ENCODE results near the gene HEYL. TPM values are rescaled to one million over a fixed set of nuclear protein-coding genes. Genes with fewer than 3 reads are reported as not detected.
A peak's percentile ranks its signal among the peaks of the same experiment; 100 is the strongest.

Gene HEYL
- total RNA-seq, 1 donor from 2014 or later, result 20.5 TPM

DNA sequence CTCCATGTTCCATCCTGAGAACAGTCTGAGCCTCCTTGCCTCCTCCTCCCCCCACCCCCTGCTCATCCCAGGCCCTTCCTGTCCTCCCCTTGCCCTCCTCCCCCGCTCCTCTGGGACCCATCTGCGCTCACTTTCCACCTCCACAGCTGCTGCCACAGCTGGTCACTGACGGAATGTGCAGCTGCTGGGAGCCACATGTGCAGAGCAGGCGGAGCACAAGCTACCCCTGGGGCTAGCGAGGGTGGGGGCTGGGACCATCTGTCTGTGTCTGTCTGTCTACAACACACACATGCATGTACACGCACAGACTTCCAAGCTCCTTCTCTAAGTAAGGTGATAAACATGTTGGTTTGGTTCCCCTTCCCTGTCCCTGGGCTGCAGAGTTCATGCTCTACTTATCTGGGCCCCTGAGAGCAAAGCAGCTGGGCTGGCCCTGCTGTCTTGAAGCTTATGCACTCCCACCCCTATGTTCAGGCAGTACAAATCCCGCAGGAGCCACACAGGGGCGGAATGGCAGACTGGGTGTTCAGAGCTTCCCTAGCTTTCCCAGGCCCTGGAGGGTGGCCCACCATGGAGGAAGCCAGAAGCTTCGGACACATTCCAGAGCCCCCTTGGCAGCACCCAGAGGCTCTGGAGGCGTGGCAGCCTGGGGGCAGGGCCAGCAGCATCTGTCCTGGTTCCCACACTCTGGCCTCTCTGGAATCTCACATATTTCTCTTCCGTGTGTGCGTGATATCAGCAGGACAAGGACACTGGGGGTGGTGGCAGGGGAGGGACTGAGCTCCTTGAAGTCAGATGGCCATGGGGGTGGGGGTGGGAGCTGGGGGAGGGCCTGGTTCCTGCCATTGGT lies 7.0 kb upstream of the HEYL start:
- intact Hi-C loops (cut with DNase I), result loop anchor here (2.0 kb wide), 1 partner anchor 22 kb away; no protein-coding TSS in a partner anchor
- peak; percentile 90 for DNase-seq (ENCODE audit: low spot score)

DNA sequence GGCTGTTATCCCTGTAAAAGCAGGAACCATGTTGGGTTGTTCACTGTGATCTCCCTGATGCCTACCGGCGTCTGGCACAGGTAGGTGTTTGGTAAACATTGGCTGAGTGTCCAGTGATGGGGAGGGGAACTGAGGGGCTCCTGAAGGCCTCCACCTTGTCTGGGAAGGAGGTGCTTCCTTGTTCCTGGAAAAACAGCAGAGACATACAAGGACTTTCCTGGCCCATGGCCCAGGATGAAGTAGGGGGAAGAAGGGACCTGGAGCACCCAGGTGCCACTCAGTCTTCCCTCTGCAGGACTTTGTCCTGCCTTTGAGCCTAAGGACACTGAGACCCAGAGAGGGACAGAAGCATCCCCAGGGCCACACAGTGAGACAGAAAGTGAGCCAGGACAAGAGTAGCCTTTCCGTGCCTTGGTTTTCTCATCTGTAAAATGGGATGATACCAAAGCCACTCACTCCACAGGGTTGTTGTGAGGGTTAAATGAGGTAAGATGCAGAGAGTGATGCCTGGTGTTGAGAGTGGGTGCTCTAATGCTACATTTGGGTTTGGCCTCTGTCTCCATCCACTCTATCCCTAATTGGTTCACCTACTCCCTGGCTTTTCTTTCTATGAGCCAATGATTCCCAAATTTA lies 6.1 kb upstream of the HEYL start:
- intact Hi-C loops (cut with DNase I), result loop anchor here (2.0 kb wide), 1 partner anchor 21 kb away; no protein-coding TSS in a partner anchor

DNA sequence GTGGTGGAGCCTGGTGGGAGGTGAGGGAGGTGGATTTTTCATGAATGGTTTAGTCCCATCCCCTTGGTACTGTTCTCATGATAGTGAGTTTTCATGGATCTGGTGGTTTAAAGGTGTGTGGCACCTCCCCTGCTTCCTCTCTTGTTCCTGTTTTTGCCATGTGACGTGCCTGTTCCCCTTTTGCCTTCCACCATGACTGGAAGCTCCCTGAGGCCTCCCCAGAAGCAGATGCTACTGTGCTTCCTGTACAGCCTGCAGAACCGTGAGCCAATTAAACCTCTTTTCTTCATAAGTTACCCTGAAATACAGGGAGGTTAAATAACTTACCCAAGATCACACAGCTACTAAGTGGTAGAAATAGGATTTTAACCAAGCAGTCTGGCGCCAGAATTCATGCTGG lies 4.3 kb upstream of the HEYL start:
- no peak for DNase-seq (ENCODE audit: low spot score)
- intact Hi-C loops (cut with DNase I), result no loop called here

More for the DNA sequence above, 6.1 kb upstream of the HEYL start:
- no peak for DNase-seq (ENCODE audit: low spot score)

- no peak for DNase-seq (ENCODE audit: low spot score)
- intact Hi-C loops (cut with DNase I), result no loop called here
Observed at GRCh38 chr1:39642796-39643195, 3.4 kb upstream of the HEYL start.

- intact Hi-C loops (cut with DNase I), result no loop called here
- no peak for DNase-seq (ENCODE audit: low spot score)
Observed at GRCh38 chr1:39640861-39641260, 1.4 kb upstream of the HEYL start.

DNA sequence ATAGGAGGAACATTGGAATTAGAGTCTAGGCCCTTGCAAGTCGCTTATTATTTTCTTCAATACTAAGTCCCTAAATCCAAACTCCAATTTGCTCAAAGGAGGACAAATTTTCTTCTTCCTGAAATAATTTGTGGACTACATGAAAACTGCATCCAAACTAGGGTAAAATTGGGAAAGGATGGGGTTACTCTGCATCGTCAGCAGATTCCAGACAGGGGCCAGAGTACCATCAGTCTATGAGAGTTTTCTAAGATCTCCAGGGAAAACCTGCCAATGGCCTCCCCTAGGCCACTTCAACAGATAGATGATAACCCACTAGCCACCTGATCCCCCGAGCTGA lies 508 bp downstream of the HEYL start:
- intact Hi-C loops (cut with DNase I), result no loop called here
- DNase-seq (ENCODE audit: low spot score), result no peak

DNA sequence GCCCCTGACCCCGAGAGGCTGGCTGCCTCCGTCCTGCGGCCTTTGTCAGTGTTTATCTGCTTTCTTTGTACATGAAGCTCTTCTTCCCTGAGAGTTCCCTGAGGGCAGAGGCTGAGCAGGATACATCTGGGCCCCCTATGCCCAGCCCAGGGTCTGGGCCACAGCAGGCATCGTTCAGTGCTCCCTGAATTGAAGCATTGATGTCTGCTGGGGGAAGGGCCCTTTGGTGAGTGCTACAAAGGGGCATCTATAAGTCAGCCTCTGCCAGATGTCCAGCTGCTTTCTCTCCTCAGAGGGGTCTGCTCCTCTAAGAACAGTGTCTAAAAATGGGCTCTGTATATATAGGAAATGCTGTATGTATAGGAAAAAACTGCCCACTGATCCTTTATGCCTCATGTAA lies 2.1 kb downstream of the HEYL start:
- intact Hi-C loops (cut with DNase I), result no loop called here
- DNase-seq (ENCODE audit: low spot score), result no peak

DNA sequence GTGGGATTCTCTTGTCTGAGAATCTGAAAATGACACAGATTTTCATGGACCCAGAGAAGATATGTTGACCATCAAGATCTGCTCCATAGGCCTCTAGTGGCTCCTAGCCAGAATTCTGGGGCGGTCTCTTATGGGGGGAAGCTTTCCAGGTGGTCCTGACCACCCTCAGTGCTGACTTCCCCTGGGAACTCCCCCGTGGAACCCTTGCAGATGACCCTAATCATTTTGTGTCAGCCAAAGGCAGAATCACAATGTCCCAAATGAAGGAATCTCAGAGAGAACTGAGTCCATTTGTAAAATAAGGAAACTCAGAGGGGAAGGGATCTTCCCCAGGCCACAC lies 3.6 kb downstream of the HEYL start:
- intact Hi-C loops (cut with DNase I), result no loop called here

DNA sequence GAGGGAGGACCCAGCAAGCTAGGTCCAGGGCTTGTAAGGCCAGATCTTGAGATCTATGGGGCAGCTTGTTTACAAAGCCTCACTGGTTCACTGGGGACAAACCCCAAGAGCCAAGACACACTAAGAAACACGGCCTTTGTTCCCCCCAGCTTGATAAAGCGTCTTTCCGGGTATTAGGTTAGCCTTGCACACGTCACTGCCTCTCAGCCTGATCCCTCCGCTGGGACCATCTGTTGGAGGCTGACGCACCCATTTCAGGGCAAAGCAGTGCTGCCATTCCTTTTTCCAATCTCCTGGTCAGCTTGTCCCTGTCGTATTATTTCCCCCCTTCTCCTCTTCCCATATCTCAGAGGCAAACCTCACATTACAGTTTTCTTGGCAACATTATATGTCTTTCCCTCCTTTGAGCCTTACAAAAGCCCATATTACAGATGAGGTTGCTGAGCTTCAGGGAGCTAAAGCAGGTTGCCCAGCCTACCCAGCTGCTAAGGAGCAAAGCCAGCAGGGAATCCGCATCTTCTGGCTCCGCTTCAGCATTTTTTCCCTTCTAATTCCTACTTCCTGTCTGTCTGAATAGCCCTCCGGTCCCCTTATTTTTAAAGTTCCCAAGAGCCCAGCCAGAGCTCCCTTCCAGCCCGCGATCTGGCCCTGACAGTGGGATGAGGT lies 4.1 kb downstream of the HEYL start:
- no peak for DNase-seq (ENCODE audit: low spot score)
- intact Hi-C loops (cut with DNase I), result no loop called here

More for the DNA sequence above, 3.6 kb downstream of the HEYL start:
- no peak for DNase-seq (ENCODE audit: low spot score)

DNA sequence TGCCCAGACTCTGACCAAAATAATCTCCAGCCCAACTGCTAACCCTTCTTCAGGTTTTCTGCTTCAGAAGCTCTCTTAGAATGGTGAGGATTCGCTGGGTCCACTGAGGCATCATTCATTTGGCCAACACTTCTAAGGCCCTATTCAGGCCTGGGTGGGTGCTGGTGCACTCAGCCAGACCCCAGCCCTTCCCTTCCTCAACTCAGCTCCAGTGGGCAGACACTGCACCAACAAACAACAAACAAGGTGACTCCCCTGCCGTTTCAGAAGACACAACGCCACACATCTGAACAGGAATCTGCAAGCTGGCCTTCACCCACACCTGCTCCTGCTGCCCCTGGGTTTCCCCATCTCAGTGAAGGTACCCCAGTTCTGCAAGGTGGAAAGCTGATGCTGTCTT lies 6.0 kb downstream of the HEYL start:
- intact Hi-C loops (cut with DNase I), result no loop called here
- no peak for DNase-seq (ENCODE audit: low spot score)

GRCh38 chr1:39632682-39633417 lies 6.6 kb downstream of the HEYL start:
- peak; percentile 80 for DNase-seq (ENCODE audit: low spot score)
- intact Hi-C loops (cut with DNase I), result no loop called here

DNA sequence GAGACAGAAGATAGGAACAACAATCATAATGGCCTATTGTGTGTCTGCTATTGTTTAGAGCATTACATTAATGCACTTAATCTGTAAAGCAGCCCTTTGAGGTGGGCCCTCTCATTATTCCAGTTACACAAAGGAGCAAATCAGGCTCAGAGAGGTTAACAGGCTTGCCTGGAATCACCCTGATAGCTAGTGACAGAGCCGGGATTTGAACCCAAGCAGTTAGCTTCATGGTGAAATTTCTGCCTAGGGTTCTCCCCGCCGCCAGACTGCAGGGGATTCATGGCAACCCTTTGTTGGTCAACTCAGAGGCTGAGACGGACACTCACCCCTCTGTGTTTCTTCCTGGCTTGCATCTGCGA lies 7.1 kb downstream of the HEYL start:
- intact Hi-C loops (cut with DNase I), result no loop called here
- no peak for DNase-seq (ENCODE audit: low spot score)

DNA sequence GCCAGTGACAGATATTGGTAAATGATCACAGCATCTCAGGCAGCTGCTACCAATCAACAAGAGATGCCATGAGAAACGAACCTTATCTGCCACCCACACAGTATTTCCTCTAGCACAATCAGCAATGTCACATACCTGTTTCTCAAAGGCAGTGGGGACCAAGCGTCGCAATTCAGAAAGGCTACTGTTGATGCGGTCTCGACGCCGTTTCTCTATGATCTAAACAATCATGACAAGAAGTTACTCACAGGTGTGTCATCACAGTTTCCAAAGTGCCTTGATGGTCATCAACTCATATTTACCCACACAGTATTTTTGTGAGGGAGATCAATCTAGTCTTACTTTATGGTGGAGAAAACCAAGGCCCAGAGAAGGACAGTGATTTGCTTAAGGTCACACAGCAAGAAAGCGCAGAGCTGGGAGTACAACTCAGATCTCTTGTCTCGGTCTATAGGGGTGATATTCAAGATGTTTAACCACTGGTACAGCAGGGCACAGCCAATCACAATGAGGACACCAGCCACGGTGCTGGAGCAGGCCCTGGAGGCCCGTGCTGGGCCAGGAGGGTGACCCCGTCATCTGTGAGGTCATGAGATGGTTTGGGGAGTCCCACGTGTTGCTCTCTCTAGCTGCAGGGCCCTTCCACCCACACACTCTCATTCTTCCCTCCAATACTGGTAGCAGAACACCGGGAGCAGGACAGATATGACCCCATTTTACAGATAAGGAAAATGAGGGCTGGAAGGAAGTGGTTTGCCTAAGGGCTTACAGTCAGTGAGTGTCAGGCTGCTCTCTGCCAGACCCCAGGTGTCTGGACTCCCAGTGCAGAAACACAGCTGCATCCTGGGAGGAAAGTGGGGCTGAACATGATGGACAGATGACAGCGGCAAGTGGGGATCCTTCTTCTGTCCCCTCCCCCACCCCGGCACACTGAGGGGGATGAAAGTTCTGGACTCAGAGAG lies 7.8 kb downstream of the HEYL start:
- DNase-seq (ENCODE audit: low spot score), result no peak
- intact Hi-C loops (cut with DNase I), result no loop called here

GRCh38 chr1:39628807-39629350 lies 10.6 kb downstream of the HEYL start:
- intact Hi-C loops (cut with DNase I), result no loop called here
- DNase-seq (ENCODE audit: low spot score), result no peak

DNA sequence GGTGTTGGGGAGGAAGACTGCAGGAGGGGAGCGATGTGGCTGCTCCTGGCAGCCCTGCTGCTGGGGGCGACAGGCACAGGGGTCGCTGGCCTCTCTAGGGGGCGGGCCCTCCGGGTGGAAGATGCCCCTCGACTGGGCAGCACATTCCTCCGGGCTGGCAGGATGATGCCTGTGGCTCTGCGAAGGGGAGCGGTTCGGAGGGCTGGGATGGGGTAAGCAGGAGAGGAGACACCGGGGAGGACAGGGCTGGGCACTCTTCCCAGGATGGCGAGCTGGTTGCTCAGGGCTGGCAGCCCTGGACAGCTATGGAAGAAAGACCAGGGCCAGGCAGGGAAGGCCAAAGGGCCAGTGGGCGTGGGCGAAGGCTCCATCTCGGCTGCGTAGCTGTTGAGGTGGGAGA lies 12.8 kb downstream of the HEYL start:
- intact Hi-C loops (cut with DNase I), result no loop called here

DNA sequence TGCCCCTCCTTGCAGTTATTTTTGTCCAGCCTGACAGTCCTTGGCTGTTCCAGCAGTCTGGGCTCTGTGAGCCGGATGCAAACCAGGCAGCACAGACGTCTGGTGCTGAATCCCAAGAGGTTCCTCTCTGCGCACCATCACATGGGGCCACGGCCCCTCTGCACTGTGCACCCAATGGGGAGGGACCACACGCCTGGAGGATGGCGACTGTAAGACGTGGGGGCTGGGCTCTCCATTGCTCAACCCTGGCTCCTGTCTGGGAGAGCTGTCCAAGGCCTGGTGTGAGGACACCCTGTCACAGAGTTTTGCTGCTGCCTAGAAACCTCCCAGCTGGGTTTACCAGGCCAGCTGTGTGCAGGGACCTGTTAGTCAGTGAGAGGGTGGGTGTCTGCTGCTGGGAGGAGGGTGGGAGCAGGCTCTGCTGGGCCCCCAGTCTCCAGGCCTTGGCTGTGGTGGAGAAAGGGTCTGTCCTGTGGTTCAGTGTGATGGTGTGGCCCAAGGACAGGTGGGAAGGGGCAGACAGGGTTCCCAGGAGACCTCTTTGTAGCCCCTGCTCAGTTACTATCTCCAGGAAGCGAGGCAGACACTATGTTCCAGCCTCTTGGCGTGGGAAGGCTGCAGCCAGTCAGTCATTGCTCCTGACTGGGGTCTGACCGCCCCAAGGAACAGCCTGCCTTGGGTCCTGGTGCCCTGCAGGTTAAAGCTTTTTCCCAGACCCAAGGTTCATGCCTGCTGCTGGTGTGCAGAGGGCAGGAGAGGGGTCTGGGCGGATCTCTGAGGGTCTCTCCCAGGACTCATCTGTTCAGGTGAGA lies 13.8 kb downstream of the HEYL start:
- intact Hi-C loops (cut with DNase I), result loop anchor here (2.0 kb wide), 1 partner anchor 21 kb away; no protein-coding TSS in a partner anchor

More for the DNA sequence above, 12.8 kb downstream of the HEYL start:
- no peak for DNase-seq (ENCODE audit: low spot score)

DNA sequence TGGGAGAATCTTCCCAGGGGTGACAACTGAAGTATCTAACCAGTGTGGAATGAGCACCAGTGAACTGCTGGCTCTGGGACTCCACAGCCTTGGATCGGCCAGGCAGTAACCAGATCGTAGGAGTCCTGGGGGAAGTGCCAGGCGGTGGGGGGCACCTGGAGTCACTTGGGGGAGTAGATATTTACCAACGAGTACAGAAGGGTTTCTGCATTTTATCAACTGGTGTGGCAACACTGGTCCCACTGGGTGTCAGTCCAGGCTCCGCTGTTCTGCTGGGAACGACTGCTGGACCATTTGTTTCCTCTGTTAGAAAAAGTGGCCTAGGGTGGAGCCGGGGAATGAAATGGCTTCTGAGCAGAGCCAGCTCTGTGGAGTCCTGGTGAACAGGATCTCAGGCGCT lies 14.4 kb downstream of the HEYL start:
- intact Hi-C loops (cut with DNase I), result loop anchor here (2.0 kb wide), 1 partner anchor 22 kb away; no protein-coding TSS in a partner anchor
- no peak for DNase-seq (ENCODE audit: low spot score)

More for the DNA sequence above, 13.8 kb downstream of the HEYL start:
- DNase-seq (ENCODE audit: low spot score), result peak; percentile 88

DNA sequence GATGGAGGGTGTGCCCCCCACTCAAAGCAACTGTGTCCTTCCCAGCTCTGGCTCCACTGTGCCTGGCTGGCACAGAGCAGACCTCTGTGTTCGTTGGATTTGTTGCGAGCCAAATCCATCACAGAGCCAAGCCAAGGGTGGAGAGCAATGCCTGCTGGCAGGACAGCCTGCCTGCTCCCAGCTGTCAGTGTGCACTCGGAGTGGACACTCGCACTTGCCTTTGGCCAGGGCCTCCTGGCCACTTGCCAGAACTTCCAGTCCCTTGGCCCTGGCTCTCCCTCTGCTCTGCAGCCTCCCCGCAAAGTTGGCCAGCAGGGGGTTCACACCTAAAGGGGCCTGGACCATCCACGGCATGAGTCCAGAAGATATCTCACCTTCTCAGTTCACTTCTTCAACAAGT lies 16.4 kb downstream of the HEYL start:
- DNase-seq (ENCODE audit: low spot score), result no peak
- intact Hi-C loops (cut with DNase I), result no loop called here
